ENCODE measurements around the gene IBA57.

IBA57 gene

DNA sequence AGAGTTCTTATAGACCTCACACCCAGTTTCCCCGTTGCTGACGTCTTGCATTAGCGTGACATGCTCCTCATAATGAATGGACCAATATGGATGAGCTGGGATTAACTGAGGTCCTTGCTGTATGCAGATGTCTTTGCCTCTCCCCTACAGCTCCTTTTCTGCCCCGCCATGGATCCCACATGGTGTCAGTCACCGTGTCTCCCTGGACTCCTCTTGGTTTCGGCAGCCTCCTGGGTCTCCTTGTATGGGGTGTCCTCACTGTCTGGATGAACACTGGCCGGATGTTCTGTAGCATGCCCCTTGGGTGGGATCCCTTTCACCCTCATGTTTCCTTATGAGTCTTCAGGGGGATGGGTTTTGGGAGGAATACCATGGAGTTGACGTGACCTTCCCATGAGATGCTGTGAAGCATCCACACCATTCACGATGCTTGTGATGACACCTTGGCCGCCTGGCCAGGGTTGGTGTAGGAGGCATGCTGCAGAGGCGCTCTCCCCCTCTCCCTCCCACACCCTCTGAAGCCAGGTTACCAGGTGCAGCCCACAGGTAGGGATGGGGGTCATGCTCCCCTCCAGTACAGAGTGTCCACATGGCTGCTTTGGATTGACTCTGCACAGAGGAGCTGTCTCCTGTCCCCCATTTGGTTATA, 11.5 kb upstream of the IBA57 start:
- H3K4me2 ChIP-seq (ENCODE audit: low read depth, low read length), result no peak overlapping the region
- DNase-seq, result no peak
- H3K9ac ChIP-seq (ENCODE audit: low read length), result no peak overlapping the region
- no peaks in the 10 kb centered on the region for H3K27me3 ChIP-seq (replicated peaks; ENCODE audit: insufficient read depth, low read length)
- no peaks in the 10 kb centered on the region for H3K79me2 ChIP-seq (ENCODE audit: low read length)
- no peaks in the 10 kb centered on the region for H3F3A ChIP-seq (ENCODE audit: insufficient read depth, low read length)
- TF ChIP-seq, protein P1, sequence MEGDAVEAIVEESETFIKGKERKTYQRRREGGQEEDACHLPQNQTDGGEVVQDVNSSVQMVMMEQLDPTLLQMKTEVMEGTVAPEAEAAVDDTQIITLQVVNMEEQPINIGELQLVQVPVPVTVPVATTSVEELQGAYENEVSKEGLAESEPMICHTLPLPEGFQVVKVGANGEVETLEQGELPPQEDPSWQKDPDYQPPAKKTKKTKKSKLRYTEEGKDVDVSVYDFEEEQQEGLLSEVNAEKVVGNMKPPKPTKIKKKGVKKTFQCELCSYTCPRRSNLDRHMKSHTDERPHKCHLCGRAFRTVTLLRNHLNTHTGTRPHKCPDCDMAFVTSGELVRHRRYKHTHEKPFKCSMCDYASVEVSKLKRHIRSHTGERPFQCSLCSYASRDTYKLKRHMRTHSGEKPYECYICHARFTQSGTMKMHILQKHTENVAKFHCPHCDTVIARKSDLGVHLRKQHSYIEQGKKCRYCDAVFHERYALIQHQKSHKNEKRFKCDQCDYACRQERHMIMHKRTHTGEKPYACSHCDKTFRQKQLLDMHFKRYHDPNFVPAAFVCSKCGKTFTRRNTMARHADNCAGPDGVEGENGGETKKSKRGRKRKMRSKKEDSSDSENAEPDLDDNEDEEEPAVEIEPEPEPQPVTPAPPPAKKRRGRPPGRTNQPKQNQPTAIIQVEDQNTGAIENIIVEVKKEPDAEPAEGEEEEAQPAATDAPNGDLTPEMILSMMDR (IDR thresholded peaks at IDR 0.05; ENCODE audit: low read length), result no peak
- TF ChIP-seq EZH2phosphoT487 (IDR thresholded peaks at IDR 0.05; ENCODE audit: low read length) (no peak), EZH2 (optimal IDR thresholded peaks at IDR 0.05; ENCODE audit: low read depth, low read length) (no peak)
- H3K4me1 ChIP-seq (ENCODE audit: low read length), result no peaks in the 10 kb centered on the region
- H3K27ac ChIP-seq (ENCODE audit: low read length), result no peak overlapping the region
- H3K4me3 ChIP-seq (ENCODE audit: low read length), result no peak overlapping the region
- H3K9me3 ChIP-seq (replicated peaks; ENCODE audit: insufficient read depth, low read length), result no peaks in the 10 kb centered on the region
- H3K36me3 ChIP-seq (replicated peaks; ENCODE audit: insufficient read depth, low read length), result no peaks in the 10 kb centered on the region
- H3K9me2 ChIP-seq (replicated peaks; ENCODE audit: insufficient read depth, low read length), result no peaks in the 10 kb centered on the region
- H4K20me1 ChIP-seq (ENCODE audit: insufficient read depth, low read length), result no peaks in the 10 kb centered on the region; the same call in 1 of the 2 replicates
- no peak overlapping the region for H2AFZ ChIP-seq (ENCODE audit: low read length)

DNA sequence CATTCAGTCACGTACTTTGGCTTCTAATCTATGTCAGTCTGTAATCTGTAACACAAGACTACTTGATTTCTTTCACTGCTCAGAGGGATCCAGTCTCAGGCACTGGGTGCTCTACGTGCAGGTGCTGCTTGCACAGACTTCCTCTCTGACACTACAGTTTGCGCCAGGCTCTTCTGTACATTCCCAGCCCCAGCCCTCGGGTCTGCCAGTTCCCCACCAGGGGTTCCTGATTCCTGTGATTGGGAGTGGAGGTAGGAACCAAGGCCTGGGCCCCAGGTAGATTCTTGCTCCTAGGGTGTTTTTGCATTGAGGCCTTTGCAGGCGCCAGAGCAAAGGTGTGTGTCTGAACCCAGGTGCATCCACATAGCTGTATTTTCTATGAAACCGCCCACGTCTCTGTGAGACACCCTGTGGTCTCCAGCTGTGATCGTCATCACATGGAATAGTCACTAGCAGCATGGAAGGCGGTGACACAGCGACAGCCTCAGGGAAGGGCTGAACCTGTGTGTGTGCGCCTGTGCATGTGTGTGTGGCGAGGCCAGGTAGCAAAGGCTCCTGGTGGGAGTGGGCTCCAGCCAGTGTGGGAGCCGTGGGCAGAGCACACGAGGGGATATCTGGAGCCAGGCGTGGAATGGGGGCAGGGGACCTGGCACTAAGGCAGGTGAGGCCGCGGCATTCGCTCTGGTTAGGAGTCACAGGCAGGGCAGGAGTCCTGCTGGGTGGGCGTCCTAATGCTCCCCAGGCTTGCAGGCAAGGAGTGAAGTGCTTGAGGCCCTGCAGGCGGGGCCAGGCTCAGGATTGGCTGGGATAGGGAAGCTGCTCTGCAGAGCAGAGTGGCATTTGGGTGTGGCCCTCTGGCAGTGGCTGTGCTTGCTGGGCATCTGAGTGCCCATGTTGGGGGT, 10.7 kb upstream of the IBA57 start:
- H3K27me3 ChIP-seq (replicated peaks; ENCODE audit: insufficient read depth, low read length), result no peaks in the 10 kb centered on the region
- H4K20me1 ChIP-seq (ENCODE audit: insufficient read depth, low read length), result no peaks in the 10 kb centered on the region; the same call in 1 of the 2 replicates
- no peak overlapping the region for H2AFZ ChIP-seq (ENCODE audit: low read length)
- no peaks in the 10 kb centered on the region for H3K9me2 ChIP-seq (replicated peaks; ENCODE audit: insufficient read depth, low read length)
- no peaks in the 10 kb centered on the region for H3K9me3 ChIP-seq (replicated peaks; ENCODE audit: insufficient read depth, low read length)
- H3F3A ChIP-seq (ENCODE audit: insufficient read depth, low read length), result no peaks in the 10 kb centered on the region
- H3K9ac ChIP-seq (ENCODE audit: low read length), result no peak overlapping the region
- H3K4me2 ChIP-seq (ENCODE audit: low read depth, low read length), result no peak overlapping the region
- no peaks in the 10 kb centered on the region for H3K36me3 ChIP-seq (replicated peaks; ENCODE audit: insufficient read depth, low read length)
- no peak overlapping the region for H3K4me3 ChIP-seq (ENCODE audit: low read length)
- no peak overlapping the region for H3K27ac ChIP-seq (ENCODE audit: low read length)
- H3K79me2 ChIP-seq (ENCODE audit: low read length), result no peaks in the 10 kb centered on the region
- no peaks in the 10 kb centered on the region for H3K4me1 ChIP-seq (ENCODE audit: low read length)
- TF ChIP-seq EZH2 (optimal IDR thresholded peaks at IDR 0.05; ENCODE audit: low read depth, low read length) (no peak), EZH2phosphoT487 (IDR thresholded peaks at IDR 0.05; ENCODE audit: low read length) (no peak)
- TF ChIP-seq, protein P1 (IDR thresholded peaks at IDR 0.05; ENCODE audit: low read length), result no peak
- no peak for DNase-seq

DNA sequence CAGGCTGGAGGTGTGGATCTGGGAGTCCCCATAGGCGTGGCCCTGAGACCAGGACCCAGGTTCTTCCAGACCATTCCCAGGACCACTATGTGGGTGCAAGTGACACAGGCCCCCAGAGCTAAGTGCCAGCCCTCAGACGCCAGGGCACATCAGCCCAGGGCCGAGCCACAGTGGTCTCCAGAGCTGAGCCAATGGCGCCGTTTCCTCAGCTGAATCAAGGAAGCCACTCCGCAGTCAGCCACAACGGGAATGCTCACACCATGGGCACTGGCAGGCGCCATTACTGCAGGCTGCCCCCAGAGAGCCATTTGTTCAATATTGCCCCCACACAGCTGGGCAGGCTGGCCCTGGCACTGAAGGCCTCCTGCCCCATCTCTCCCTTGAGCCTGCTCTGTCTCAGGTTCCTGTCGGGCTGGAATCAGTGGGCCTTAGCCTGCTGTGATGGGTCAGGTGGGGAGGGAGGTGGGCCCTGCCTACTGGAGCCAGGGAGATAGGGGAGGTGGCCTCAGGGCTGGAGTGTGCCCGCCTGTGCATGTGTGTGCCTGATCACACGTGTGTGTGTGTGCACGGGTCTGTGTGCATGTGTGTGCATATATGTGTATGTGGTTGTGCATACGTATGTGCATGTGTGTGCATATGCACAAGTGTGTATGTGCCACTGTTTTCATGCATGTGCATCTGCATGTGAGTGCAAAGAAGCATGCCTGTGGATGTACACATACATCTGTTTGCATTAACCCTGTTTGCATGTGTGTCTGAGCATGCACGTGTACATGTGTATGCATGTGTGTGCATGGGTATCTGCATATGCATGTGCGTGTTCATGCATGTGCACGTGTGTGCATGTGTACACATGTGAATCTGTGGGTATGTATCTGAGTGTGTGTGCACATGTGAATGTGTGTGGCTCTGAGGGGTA, 9.7 kb upstream of the IBA57 start:
- Histone ChIP-seq H3K9me2 (replicated peaks; ENCODE audit: insufficient read depth, low read length) (no peaks in the 10 kb centered on the region), H3K4me2 (ENCODE audit: low read depth, low read length) (no peak overlapping the region), H3K79me2 (ENCODE audit: low read length) (no peaks in the 10 kb centered on the region), H3K27me3 (replicated peaks; ENCODE audit: insufficient read depth, low read length) (no peaks in the 10 kb centered on the region), H3K9me3 (replicated peaks; ENCODE audit: insufficient read depth, low read length) (no peaks in the 10 kb centered on the region), H2AFZ (ENCODE audit: low read length) (no peak overlapping the region), H3F3A (ENCODE audit: insufficient read depth, low read length) (no peaks in the 10 kb centered on the region), H3K4me1 (ENCODE audit: low read length) (no peaks in the 10 kb centered on the region), H3K9ac (ENCODE audit: low read length) (no peak overlapping the region), H3K36me3 (replicated peaks; ENCODE audit: insufficient read depth, low read length) (no peaks in the 10 kb centered on the region), H4K20me1 (ENCODE audit: insufficient read depth, low read length) (no peaks in the 10 kb centered on the region; the same call in 1 of the 2 replicates), H3K27ac (ENCODE audit: low read length) (no peak overlapping the region), H3K4me3 (ENCODE audit: low read length) (no peak overlapping the region)
- no peak for DNase-seq
- no peak for TF ChIP-seq EZH2phosphoT487 (IDR thresholded peaks at IDR 0.05; ENCODE audit: low read length)
- TF ChIP-seq EZH2 (optimal IDR thresholded peaks at IDR 0.05; ENCODE audit: low read depth, low read length), result no peak
- TF ChIP-seq, protein P1 (IDR thresholded peaks at IDR 0.05; ENCODE audit: low read length), result no peak
